Measurements from ENCODE around the gene POLD2. TPM values are rescaled to one million over a fixed set of nuclear protein-coding genes. Genes with fewer than 3 reads are reported as not detected.

POLD2 gene
- total RNA-seq, 1 donor from 2014 or later: 67.0 TPM

DNA sequence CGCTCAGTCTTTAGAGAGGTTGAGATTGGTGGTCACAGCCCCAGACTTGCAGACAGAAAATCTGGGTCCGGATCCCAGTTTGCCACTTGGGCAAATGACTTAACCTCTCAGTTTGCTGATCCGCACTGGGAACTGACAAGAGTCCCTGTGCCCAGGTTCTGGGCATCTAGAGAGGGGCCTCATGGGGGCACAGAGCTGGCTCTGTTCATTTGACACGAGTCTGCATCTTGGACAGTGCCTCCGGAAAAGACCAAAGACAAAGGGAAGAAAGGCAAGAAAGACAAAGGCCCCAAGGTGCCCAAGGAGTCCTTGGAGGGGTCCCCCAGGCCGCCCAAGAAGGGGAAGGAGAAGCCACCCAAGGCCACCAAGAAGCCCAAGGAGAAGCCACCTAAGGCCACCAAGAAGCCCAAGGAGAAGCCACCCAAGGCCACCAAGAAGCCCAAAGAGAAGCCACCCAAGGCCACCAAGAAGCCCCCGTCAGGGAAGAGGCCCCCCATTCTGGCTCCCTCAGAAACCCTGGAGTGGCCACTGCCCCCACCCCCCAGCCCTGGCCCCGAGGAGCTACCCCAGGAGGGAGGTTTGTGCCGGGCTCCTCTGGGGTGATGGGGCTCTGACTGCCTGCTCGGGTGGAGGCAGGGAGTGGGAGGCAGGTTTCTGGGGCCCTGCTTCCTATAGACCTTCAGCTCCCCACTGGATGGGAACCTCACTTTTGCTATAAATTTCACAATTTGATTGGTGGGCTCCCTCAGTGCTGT lies 16.9 kb downstream of the POLD2 start:
- DNase-seq (ENCODE audit: low spot score) (no peak), ATAC-seq (no peak)
- intact Hi-C loops (cut with DNase I): no loop called here

DNA sequence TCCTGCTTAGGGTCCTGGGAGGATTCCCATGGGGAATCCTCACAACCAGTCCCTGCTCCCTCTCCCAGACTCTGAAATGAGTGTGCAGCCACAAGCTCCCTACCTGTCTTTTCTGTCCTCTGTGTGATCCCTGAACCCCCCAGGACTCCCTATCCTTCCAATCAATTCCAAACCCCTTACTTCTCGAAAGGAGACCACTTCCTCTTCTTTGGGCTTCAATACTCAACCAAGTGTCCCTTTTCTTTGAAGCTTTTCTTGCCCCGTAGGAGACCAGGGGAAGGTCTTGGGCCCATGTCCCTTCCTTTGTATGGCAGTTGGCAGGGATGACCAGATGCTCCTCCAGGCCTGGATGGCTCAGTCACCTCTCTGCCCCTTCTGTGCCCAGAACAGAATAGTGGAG lies 17.5 kb downstream of the POLD2 start:
- intact Hi-C loops (cut with DNase I): no loop called here
- DNase-seq (ENCODE audit: low spot score): no peak
- ATAC-seq: no peak

DNA sequence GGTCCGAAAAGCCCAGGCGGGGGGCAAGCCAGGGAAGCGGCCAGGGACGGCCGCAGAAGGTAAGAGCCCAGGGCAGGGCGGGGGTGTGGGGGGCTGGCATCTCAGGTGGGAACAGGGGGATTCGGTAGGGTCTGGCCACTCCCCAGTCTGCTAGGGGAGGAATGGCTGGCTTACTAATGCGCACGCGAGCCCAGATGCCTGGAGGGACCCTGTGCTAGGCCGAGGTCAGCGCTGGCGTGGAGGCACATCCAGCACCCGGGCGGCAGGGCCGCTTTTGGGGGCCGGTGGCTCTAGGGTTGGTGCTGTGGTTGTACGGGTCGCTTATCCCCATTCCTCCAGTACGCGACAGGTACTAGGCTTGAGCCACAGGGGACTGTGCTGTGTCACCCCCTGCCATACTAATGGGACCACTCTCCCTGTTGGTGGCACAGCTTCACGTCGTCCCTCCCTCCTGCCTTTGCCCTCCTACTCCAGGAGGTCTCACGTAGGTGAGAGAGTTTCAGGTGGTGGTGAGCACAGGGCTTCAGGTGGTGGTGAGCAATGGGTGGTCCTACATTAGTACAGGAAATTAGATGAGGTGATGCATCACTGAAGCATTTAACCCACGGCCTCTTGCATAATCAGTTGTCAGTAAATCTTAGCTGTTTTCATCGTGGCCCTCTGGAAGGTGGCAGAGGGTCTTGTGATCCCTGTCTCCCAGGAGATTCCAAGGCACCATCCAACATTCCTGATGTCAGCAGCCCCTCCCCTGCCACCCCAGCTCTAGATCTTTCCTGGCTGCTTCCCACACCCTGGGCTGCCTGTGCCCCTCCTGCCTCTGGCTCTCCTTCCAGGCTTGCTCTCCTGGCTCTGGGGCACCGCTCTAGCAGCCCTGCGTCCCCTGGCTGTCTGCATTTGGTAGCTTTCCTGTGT lies 18.2 kb downstream of the POLD2 start:
- intact Hi-C loops (cut with DNase I): no loop called here
- DNase-seq (ENCODE audit: low spot score) (no peak), ATAC-seq (peak; percentile 53)

DNA sequence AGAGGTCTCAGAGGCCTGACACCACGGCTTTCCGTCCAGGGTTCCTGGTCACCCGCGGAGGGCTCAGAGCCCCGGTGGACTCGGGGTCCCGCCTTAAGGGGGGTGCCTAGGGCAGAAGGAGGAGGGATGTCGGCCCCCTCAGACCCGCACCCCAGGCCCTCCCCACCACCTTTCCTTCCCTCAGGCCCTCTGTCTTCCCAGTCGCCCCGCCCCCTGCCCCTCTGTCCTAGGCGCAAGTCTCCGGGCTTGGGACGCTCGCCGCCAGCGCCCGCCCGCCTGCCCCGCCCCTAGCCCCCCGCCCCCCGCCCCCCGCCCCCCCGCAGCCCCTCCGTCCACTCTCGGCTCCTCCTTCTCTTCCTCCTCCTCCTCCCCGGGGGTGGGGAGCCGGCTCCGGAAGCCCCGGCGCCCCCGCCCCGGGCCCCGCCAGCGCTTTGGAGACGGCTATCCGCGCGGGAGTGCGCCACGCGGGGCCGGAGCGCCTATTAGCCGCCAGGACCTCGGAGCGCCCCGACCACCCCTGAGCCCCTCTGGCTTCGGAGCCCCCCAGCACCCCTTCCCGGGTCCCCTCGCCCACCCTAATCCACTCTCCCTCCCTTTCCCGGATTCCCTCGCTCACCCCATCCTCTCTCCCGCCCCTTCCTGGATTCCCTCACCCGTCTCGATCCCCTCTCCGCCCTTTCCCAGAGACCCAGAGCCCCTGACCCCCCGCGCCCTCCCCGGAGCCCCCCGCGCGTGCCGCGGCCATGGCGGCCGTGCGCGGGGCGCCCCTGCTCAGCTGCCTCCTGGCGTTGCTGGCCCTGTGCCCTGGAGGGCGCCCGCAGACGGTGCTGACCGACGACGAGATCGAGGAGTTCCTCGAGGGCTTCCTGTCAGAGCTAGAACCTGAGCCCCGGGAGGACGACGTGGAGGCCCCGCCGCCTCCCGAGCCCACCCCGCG lies 19.2 kb downstream of the POLD2 start, which contains the start of gene AEBP1:
AEBP1 (plus strand) TSS at position 423 of the 937 bp plus-strand sequence; CDS start at position 744, 321 bp downstream.
- no peak for DNase-seq (ENCODE audit: low spot score)
- intact Hi-C loops (cut with DNase I): no loop called here
- ATAC-seq: peak; percentile 6

DNA sequence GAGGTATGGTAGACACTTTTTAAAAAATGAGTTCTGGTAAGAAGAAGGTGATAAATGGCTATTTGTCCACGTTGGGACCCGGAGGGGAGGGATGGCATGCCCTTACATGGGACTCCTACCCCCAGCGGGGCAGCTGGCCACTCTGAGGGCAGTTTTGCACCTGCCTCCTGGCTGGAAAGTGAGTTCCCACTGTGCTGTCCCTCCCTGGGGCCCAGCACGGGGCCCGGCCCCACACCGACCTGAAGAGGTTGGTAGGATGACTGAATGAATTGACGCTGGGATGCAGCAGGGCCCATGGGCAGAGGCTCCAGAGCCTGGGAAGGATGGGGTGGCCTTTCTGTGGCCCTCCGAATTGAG lies 19.8 kb downstream of the POLD2 start:
- DNase-seq (ENCODE audit: low spot score): no peak
- peak; percentile 2 for ATAC-seq
- intact Hi-C loops (cut with DNase I): no loop called here

DNA sequence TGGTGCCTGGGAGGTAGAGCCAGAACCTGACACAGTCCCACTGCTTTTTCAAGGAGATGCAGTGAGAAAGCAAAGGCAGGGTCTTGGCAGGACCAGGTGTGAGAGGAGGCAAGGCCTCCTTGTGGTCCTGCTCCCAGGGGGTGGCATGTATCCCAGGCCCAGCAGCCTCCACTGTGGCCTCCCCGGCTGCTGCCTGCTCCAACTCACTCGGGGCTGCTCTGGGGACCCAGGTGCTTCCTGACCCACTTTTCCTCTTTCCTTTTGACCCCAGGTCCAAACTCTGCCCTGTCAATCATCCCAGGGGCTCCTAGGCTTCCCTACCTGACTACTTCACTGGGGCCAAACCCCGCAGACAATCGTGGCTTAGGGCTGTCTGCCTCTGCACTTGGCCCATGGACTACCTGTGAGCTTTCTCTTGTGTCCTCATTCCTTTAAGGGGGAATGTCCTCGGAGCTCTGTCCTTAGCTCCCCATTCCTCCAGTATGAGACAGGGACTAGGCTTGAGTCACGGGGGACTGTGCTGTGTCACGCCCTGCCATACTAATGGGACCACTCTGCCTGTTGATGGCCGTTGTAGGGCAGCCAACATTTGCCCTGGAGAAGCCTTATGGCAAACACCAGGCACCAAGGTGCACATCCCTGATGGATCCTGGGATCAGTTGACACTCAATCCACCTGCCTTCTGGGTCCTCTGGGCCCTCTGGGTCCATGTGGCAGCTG lies 20.3 kb downstream of the POLD2 start:
- ATAC-seq: no peak
- DNase-seq (ENCODE audit: low spot score): no peak
- intact Hi-C loops (cut with DNase I): no loop called here

DNA sequence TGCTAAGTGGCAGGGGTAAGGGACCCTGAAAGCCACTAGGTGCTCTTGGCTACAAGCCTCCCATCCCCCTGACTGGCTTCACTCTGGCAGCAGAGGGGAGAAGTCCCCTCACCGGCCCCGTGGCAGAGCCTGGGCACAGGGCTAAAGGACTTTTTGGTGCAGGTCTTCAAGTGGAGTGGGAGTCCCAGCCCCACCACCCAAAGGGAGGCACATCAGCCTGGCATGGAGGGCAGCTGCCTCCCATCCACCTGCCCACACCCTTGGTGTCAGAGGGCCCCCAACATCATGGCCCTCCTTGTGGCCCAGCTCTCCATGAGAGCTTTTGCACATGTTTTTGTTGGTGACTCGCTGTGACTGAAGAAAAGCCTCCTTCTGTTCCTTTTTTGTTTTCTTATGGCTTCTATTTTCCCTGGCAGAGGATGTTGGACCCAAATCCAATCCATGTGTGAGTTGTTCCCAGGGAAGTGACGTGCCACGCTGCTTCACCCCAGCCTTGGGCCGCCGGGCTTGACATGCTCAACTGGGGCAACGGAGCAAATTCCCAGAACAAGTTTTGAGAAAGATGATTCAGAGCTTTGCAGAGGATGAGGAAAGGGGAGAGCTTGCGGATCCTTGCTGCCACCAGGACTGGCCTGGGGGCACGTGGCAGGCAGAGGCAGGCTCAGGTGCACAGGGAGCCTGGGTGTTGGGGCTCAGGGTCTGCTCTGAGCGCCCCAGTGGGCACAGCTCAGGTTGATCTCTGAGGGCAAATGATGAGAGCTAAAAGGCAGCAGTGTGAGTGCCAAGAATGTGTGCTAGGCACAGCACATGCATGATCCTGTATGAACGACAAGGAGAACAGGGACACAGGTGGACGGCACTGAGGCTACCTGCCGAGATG lies 21.1 kb downstream of the POLD2 start:
- intact Hi-C loops (cut with DNase I): no loop called here
- ATAC-seq (peak; percentile 63), DNase-seq (ENCODE audit: low spot score) (no peak)

DNA sequence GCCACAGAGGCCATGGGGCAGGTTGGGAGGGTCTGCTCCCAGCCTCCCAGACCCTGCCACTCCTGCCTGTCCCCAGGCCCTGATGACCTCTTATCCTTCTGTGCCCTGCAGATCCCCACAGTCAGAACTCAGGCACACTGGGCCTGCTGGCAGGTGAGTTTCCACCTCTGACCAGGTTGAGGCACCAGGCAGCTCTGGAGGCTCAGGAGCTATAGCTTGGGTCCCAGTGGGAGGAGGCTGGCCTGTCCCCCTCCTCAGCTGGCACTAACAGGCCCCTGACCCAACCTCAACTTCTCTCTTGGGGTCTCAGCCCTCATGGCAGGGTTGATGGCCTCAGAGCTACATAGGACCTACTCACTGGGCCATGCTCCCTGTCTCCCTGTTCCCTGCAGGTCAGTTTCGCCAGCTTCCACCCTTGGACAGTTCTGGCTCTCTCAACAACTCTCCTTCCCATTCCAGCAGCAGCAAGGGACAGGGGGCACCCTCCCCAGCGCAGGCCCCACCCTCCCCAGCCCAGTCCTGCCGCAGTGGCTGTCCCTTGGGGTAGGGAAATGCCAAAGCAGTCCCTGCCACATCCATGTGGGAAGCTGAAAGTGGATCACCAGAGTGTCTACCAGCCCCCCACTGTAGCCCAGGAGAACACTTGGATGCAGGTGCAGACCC lies 21.9 kb downstream of the POLD2 start:
- intact Hi-C loops (cut with DNase I): no loop called here
- ATAC-seq: no peak
- no peak for DNase-seq (ENCODE audit: low spot score)

DNA sequence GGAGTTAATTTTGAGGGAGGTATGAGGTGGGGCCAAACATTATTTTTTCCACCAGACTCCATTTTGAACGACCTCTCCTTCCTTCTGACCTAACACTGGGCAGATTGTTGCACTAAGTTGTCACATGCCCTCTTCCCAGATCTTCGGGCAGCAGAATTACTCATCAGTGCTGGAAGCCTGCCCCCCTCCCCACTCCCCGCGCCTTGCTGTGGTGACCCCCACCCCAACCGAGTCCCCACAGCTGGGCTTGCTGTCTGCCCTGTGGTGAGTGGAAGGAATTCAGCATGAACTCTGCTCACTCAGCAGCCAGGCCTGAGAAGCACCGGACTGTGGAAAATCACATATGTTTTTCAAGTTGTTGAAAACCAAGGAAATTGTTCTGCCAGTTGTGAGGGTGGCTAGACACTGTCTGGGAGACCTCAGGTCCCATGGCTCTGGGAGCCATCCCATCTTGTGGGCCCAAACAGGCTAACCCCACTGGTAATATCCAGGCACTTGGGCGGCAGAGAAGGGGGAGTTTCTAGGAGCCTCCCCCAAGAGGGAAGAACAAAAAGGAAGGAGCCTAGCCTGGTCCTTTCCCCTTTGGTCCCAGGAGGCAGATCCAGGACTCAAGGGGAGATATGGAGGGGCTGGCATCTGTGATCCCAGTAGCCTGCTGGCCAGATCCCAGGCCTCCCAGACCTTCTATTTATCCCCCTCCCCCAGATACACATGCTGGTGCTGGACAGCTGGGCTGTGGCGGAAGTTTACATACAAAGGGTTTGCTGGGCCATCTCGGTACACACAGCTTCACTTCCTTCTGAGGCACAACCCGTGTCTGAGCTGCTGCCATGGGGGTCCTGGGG lies 22.7 kb downstream of the POLD2 start:
- intact Hi-C loops (cut with DNase I): no loop called here
- ATAC-seq: no peak
- DNase-seq (ENCODE audit: low spot score): no peak

DNA sequence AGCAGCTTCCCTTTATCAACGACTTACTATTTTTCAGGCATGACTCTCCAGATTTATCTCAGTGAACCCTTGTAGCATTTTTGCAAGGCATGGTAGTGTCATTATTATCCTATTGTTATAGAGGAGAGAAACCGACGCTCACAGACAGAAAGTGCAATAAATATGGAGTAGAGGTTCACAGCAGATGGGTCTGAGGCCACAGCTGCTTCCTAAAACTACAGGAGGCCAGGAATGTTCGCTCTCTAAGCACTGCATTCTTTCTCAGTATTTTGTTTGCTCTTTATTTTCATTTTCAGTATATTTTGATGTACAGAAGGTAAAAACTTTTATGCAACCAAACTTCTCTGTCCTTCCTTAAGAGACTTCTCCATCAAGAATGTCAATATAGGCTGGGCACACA lies 23.7 kb downstream of the POLD2 start:
- intact Hi-C loops (cut with DNase I): no loop called here
- ATAC-seq (no peak), DNase-seq (ENCODE audit: low spot score) (no peak)

DNA sequence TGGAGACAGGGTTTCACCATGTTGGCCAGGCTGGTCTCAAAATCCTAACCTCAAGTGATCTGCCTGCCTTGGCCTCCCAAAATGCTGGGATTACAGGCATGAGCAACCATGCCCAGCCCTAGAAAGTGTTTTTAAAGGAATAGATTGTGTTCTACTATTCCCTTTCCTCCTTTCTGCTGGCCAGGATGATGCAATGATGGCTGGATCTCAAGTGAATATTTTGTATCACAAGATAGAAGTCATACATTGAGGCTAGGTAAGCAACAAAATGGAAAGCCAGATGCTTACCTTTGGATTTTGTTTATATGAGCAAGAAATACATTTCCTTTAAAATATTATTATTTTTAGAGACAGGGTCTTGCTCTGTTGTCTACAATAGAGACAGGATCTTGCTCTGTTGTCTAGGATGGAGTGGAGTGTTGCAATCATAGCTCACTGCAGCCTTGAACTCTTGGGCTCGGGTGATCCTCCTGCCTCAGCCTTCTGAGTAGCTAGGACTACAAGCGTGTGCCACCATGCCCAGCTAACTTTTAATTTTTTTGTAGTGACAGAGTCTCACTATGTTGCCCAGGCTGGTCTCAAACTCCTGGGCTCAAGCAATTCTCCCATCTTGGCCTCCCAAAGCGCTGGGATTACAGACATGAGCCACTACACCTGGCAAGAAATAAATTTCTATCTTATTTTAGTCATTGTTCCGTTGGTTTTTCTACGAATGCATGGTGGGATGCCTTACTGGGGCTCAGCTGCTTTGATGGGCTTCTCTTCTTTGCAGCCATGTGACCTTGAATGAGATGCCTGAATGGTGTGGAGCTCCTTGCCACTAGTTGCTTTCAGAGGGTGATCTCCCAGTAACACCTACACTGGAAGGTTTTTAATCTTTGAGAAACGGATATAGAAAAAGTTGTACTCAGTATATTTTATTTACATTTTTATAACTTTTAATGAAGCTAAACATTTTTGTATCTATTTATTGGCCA lies 25.0 kb downstream of the POLD2 start:
- no peak for DNase-seq (ENCODE audit: low spot score)
- no peak for ATAC-seq
- intact Hi-C loops (cut with DNase I): no loop called here

DNA sequence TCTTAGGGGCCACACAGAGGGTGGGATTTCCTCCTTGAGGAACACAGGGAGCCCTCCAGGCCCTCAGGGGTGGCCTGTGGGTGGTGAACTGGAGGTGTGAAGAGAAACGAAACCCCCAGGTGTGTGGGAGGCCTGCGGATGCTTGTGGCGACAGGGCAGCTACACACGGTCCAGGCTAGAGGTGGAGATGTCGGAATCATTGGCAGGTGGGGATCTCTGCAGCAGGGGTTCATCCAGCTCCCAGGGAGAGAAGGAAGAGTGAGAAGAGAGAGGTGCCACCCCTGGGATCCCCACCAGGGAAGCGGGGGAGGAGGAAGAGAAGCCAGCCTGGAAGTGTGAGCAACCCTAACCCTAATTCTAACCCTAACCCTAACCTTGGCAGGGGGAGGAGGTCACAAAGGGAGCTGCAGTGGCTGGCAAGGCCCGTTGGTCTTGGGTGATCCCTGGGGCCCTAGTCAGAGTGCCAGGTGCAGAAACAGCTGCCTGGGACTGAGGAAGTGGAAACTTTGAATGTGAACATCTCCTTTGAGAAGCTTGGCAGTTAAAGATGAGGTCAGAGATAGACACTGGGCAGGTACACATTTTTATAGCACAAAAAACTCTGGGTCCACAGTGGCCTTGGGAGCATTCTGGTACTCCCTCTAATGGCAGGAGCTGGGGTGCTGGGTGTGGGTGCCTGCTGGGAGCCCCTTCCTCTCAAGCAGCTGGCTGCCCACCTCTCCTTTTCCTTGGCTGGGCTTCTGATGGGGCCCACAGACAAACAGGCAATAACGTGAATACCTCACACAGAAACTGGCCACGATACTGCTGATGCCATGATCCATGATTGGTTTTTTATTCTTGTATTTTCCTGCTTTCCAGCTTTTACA lies 26.1 kb downstream of the POLD2 start:
- ATAC-seq (no peak), DNase-seq (ENCODE audit: low spot score) (no peak)
- intact Hi-C loops (cut with DNase I): no loop called here

DNA sequence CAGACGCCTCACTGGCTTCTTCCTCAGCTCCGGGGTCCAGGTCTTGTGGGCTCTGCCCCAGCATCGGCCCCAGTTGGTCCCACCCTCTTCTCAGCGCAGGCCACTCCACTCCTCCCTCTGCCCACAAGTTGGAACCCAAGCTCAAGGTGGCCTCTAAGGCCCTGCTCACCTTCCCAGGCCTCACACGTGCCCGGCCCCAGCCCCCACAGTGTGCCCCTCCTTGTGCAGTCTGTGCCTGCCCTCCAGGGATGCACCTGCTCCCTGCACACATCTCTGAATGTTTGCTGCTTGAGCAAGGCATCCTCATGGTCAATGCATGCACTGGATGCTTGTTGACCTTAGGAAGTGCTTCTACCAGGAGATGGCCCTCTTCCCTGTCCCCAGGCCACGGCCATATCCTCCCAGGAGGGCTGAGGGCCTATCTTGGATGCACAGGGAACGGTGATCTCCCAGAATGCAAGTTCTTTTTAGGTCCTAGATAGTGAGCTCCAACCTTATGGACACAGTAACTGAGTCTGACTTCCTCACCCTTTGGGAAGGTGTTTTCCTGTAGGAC lies 26.9 kb downstream of the POLD2 start:
- ATAC-seq: no peak
- no peak for DNase-seq (ENCODE audit: low spot score)
- intact Hi-C loops (cut with DNase I): no loop called here

DNA sequence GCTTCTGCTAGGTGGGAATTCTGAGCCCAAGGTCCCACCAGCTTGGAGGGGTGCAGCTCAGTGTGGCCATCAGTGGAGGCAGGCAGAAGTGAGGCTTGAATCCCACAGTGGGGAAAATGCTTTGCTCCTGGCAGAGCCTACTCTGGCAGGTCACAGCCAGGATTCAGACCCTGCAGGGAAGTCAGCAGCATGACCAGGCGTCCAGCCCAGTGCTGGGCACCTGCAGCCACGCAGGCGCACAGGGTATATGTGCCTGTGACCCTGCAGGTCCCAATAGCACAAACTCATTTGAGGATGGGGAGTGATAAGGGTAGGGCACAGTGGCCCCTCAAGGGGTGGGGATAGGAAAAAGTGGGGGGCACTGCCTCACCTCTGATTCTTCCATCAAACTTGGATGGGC lies 27.6 kb downstream of the POLD2 start:
- ATAC-seq (no peak), DNase-seq (ENCODE audit: low spot score) (no peak)
- intact Hi-C loops (cut with DNase I): no loop called here
